T-helper 1 cell treated with Interleukin-12 subunit alpha and Interleukin-12 subunit beta and Interleukin-4 antibody, amounts not matched to agents 30 μg/mL and 1 μg/mL, for 36 hours (primary cell): ENCODE data around the gene TTC33.
"Not testable (repeated sequence)": the region's sequence is repeated elsewhere in the genome, so short reads cannot be mapped to it uniquely, and the experiment has no call there.

ENCODE experiments used
- H3K27ac Mint-ChIP-seq: one replicate; pipeline ENCODE4 v1.8.0; 2021; ENCODE audit warnings: mild to moderate bottlenecking, mixed read lengths
- H3K27me3 Mint-ChIP-seq: one replicate; pipeline ENCODE4 v1.8.0; 2021; ENCODE audit warnings: low read depth, mixed read lengths
- H3K36me3 Mint-ChIP-seq: one replicate; pipeline ENCODE4 v1.8.0; 2021; ENCODE audit warnings: low read depth, mixed read lengths
- H3K4me1 Mint-ChIP-seq: one replicate; pipeline ENCODE4 v1.8.0; 2021; ENCODE audit warnings: low read depth, mixed read lengths
- H3K4me3 Mint-ChIP-seq: one replicate; pipeline ENCODE4 v1.8.0; 2021; ENCODE audit warnings: mild to moderate bottlenecking, moderate library complexity, mixed read lengths
- H3K9me3 Mint-ChIP-seq: one replicate; pipeline ENCODE4 v1.8.0; 2021; ENCODE audit warnings: mixed read lengths

The TTC33 gene

GRCh38 chr5:40651201-40651600 is 104.6 kb downstream of the TTC33 start:
- Mint-ChIP-seq H3K27ac (no peak overlapping the region), H3K27me3 (no peaks in the 10 kb centered on the region), H3K9me3 (peaks cover 10% of the 10 kb centered on the region), H3K4me1 (peaks cover 61% of the 10 kb centered on the region), H3K4me3 (no peak overlapping the region), H3K36me3 (peaks cover 14% of the 10 kb centered on the region)

DNA sequence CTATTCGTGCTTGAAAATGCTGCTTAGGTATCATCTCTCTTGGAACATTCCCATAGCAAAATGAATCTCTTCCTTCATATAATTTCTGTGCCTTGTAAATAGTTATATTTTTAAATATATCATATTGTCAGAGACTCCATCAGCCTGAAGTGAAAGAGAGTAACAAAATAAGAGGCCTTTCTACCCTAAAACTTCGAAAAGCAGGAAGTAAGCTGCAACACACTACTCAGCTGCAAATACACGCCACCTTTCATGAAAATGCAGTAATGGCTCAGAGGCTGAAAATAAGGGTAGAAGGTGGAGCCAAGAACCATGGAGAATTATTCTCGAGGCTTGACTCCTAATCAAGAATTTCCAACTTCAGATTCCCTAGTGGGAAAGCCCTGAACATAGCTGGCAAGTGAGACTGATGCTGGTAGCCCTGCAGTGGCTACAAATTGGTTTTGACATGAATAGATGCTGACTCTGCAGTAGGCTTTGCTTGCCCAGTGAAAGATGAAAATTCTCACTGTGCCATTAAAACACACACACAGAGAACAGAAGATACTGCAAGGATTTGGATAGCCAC is 106.2 kb downstream of the TTC33 start:
- peaks cover 19% of the 10 kb centered on the region for H3K9me3 Mint-ChIP-seq
- H3K27ac Mint-ChIP-seq, result peak overlapping the region; percentile 86
- H3K27me3 Mint-ChIP-seq, result no peaks in the 10 kb centered on the region
- peaks cover 28% of the 10 kb centered on the region for H3K36me3 Mint-ChIP-seq
- peak overlapping the region; percentile 52 for H3K4me3 Mint-ChIP-seq
- peaks cover 51% of the 10 kb centered on the region for H3K4me1 Mint-ChIP-seq

GRCh38 chr5:40648150-40648549 is 107.6 kb downstream of the TTC33 start:
- Mint-ChIP-seq H3K27ac (no peak overlapping the region), H3K27me3 (no peaks in the 10 kb centered on the region), H3K36me3 (peaks cover 36% of the 10 kb centered on the region), H3K9me3 (peaks cover 26% of the 10 kb centered on the region), H3K4me1 (peaks cover 39% of the 10 kb centered on the region), H3K4me3 (no peak overlapping the region)

DNA sequence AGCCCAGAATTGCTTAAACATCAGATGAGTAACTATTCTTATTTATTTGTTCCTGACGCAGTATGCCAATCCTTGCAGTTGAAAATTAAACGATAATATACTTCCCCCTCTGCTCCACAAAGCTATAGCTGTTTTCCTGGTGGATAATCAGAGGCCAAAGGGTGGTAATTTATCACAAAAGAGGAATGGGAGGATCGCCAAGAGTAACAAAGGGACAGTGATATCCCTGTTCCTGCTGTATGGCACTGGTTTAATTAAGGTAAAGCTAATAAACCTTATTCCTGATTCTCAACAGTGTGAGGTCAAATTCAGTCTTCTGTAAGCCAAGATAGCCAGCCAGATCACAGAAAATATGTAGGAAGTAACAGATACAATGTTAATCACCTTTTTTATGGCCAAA is 109.5 kb downstream of the TTC33 start:
- peaks cover 33% of the 10 kb centered on the region for H3K4me1 Mint-ChIP-seq
- no peaks in the 10 kb centered on the region for H3K27me3 Mint-ChIP-seq
- H3K9me3 Mint-ChIP-seq, result peaks cover 30% of the 10 kb centered on the region
- no peak overlapping the region for H3K4me3 Mint-ChIP-seq
- peaks cover 37% of the 10 kb centered on the region for H3K36me3 Mint-ChIP-seq
- H3K27ac Mint-ChIP-seq, result no peak overlapping the region

- Mint-ChIP-seq H3K4me1 (peaks cover 15% of the 10 kb centered on the region), H3K36me3 (peaks cover 49% of the 10 kb centered on the region), H3K9me3 (peaks cover 55% of the 10 kb centered on the region)
- not testable (repeated sequence) for H3K4me3 Mint-ChIP-seq, H3K27me3 Mint-ChIP-seq, H3K27ac Mint-ChIP-seq
Measured at GRCh38 chr5:40639531-40639930, 116.2 kb downstream of the TTC33 start.

GRCh38 chr5:40634593-40634992 is 121.2 kb downstream of the TTC33 start:
- H3K4me3 Mint-ChIP-seq, result no peak overlapping the region
- H3K4me1 Mint-ChIP-seq, result peaks cover 3% of the 10 kb centered on the region
- H3K9me3 Mint-ChIP-seq, result peaks cover 45% of the 10 kb centered on the region
- no peaks in the 10 kb centered on the region for H3K27me3 Mint-ChIP-seq
- H3K27ac Mint-ChIP-seq, result no peak overlapping the region
- H3K36me3 Mint-ChIP-seq, result peaks cover 41% of the 10 kb centered on the region

DNA sequence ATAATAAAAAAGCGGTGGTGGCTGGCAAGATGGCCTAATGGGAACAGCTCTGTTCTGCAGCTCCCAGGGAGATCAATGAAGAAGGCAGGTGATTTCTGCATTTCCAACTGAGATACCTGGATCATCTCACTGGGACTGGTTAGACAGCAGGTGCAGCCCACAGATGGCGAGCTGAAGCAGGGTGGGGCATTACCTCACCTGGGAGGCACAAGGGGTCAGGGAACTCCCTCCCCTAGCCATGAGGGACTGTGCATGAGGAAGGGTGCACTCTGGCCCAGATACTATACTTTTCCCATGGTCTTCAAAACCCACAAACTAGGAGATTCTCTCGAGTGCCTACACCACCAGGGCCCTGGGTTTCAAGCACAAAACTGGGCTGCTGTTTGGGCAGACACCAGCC is 121.6 kb downstream of the TTC33 start:
- H3K4me1 Mint-ChIP-seq, result peaks cover 3% of the 10 kb centered on the region
- no peaks in the 10 kb centered on the region for H3K27me3 Mint-ChIP-seq
- H3K36me3 Mint-ChIP-seq, result peaks cover 38% of the 10 kb centered on the region
- no peak overlapping the region for H3K4me3 Mint-ChIP-seq
- peaks cover 41% of the 10 kb centered on the region for H3K9me3 Mint-ChIP-seq
- no peak overlapping the region for H3K27ac Mint-ChIP-seq

DNA sequence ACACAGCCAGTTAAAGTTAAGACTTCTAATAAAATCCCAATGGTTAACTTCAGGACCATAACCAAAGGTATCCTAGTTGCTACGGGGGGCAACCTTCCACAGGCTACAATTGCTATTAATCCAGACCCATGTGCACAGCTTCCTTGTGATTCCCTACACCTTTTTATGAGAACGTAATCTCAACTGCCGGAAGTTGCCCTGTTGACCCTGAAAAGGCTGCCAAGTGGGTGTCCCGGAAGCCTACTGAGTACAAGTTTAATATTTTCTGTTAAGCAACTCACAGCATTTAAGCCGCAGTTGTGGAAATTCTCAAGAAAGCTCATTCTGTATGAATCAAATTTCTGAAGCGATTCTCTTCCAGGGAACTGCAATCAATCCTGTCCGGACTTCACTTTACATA is 124.5 kb downstream of the TTC33 start:
- Mint-ChIP-seq H3K9me3 (peaks cover 12% of the 10 kb centered on the region), H3K27me3 (no peaks in the 10 kb centered on the region), H3K4me1 (peaks cover 3% of the 10 kb centered on the region), H3K36me3 (peaks cover 14% of the 10 kb centered on the region), H3K4me3 (no peak overlapping the region), H3K27ac (no peak overlapping the region)

DNA sequence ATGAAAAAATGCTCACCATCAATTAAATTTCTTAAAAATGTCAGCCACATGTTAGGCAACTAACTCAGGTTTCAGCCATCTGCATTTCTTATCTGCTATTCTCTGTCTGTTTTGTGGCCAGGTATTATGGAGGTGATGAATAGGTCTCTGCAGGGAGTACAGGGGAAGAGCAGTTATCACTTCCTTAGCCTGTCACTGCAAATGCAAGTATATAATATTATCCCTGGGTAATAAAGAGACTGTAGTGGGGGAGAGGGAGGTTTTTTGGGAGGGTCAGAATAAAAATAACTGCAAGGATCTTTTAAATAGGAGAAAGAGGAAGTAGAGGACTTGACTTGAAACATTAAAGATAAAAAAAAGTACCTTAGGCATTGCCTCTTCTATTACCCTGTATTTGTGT is 125.6 kb downstream of the TTC33 start:
- Mint-ChIP-seq H3K4me1 (peaks cover 8% of the 10 kb centered on the region), H3K4me3 (no peak overlapping the region), H3K36me3 (peaks cover 8% of the 10 kb centered on the region), H3K9me3 (peaks cover 5% of the 10 kb centered on the region), H3K27me3 (no peaks in the 10 kb centered on the region), H3K27ac (no peak overlapping the region)

GRCh38 chr5:40628407-40628806 is 127.4 kb downstream of the TTC33 start:
- Mint-ChIP-seq H3K4me3 (no peak overlapping the region), H3K9me3 (peaks cover 5% of the 10 kb centered on the region), H3K36me3 (peaks cover 7% of the 10 kb centered on the region), H3K27ac (no peak overlapping the region), H3K4me1 (peaks cover 19% of the 10 kb centered on the region), H3K27me3 (no peaks in the 10 kb centered on the region)

DNA sequence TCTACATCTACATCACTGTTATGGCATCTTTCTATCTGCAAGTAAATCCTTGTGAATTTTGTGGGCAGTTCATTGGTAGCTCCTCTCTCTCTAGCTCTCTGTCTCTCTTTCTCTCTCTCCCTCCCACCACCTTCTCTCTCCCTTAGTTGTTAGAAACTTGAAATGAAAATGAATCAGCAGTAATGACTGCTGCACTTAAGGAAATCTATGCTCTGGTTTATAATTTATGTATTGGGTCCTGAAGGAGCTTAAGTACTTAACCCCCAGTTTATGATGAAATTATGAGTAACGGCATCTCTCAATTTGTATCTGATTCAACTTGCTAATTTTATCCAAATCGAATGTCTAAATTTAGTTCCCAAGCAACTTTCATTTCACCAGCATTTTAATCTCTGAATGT is 128.1 kb downstream of the TTC33 start:
- Mint-ChIP-seq H3K9me3 (peaks cover 5% of the 10 kb centered on the region), H3K36me3 (peaks cover 7% of the 10 kb centered on the region), H3K4me3 (no peak overlapping the region), H3K4me1 (peaks cover 24% of the 10 kb centered on the region), H3K27me3 (no peaks in the 10 kb centered on the region), H3K27ac (no peak overlapping the region)

GRCh38 chr5:40626801-40627200 is 129.0 kb downstream of the TTC33 start:
- Mint-ChIP-seq H3K4me1 (peaks cover 28% of the 10 kb centered on the region), H3K36me3 (peaks cover 8% of the 10 kb centered on the region), H3K27me3 (no peaks in the 10 kb centered on the region), H3K9me3 (peaks cover 5% of the 10 kb centered on the region), H3K4me3 (no peak overlapping the region), H3K27ac (no peak overlapping the region)

DNA sequence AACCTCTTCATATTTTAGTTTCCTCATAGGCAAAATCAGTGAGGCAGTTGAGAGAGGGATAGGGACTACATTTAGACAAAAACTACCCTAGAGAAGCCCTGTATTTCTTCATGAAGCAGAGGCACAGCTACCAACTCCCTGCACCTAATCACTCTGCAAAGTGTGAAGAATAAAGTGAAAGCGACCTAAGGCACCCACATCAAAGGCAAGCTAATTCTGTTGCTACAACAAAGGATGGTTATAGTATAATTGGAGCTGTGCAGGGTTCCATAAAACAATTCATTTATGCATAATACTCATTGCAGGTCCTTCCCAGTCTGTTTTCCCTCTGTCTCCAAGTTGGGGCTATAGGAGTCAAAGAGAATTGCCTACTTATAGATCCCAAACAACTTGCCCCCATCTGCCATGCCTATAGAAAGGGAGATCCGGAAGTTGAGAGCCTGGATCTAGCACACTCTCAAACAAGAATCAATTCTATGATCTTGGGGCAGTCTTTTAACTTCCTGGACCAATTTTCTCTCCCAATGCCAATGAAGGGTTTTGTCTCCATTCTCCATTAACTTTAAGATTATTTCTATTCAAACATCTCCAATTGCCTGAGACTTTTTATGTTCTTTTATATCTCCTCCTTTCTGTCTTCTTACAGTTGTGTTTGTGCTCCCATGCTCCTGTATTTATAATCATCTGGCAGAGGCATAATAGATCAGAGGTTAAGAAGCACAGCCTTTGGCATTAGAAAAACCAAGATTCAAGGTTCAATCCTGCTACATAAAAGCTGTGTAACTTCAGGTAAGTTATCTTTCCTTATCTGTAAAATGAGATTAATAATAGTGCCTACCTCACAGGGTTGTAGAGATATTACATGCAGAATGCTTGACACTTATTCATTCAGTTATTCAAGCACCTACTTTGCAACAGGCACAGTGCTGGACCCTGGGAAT is 132.0 kb downstream of the TTC33 start:
- Mint-ChIP-seq H3K4me3 (no peak overlapping the region), H3K27me3 (no peaks in the 10 kb centered on the region), H3K9me3 (no peaks in the 10 kb centered on the region), H3K27ac (peak overlapping the region; percentile 9), H3K36me3 (peaks cover 4% of the 10 kb centered on the region), H3K4me1 (peaks cover 25% of the 10 kb centered on the region)

GRCh38 chr5:40622463-40623252 is 133.1 kb downstream of the TTC33 start:
- H3K4me1 Mint-ChIP-seq, result peaks cover 25% of the 10 kb centered on the region
- no peaks in the 10 kb centered on the region for H3K27me3 Mint-ChIP-seq
- H3K4me3 Mint-ChIP-seq, result no peak overlapping the region
- H3K9me3 Mint-ChIP-seq, result no peaks in the 10 kb centered on the region
- no peak overlapping the region for H3K27ac Mint-ChIP-seq
- peaks cover 4% of the 10 kb centered on the region for H3K36me3 Mint-ChIP-seq
